Activated B cell treated with CpG ODN at 0.5 μM for 24 hours (primary cell): Measurements from ENCODE around the gene ELANE. TPM values are rescaled to one million over a fixed set of nuclear protein-coding genes. Genes with fewer than 3 reads are reported as not detected.

Experiments used
- ATAC-seq: fragments of 200-7000 bp; cut with Tn5 transposase; one replicate; pipeline ENCODE4 v1.10.0; 2021; ENCODE audit warnings: low read depth, mild to moderate bottlenecking, moderate library complexity
- CTCF ChIA-PET: fragments of 350-600 bp; sonication (Branson Sonifier 250); formaldehyde crosslinking; loops from one replicate; lab custom pipeline; 2021; ENCODE audit warnings: antibody characterized with exemption; lab: Charles Lee
- POLR2A ChIA-PET: fragments of 350-600 bp; sonication (Branson Sonifier 250); formaldehyde crosslinking; loops from one replicate; lab custom pipeline; 2021; ENCODE audit warnings: antibody characterized with exemption; lab: Charles Lee
- DNase-seq: peaks from one replicate; pipeline ENCODE4 v3.0.0; 2022
- H3K27ac Mint-ChIP-seq: one replicate; pipeline ENCODE4 v1.8.0; 2020; ENCODE audit warnings: mixed read lengths
- H3K27me3 Mint-ChIP-seq: one replicate; pipeline ENCODE4 v1.8.0; 2021; ENCODE audit warnings: mixed read lengths
- H3K36me3 Mint-ChIP-seq: one replicate; pipeline ENCODE4 v1.8.0; 2021; ENCODE audit warnings: low read depth, mixed read lengths
- H3K4me1 Mint-ChIP-seq: one replicate; pipeline ENCODE4 v1.8.0; 2021; ENCODE audit warnings: mixed read lengths
- H3K4me3 Mint-ChIP-seq: one replicate; pipeline ENCODE4 v1.8.0; 2020; ENCODE audit warnings: mild to moderate bottlenecking, mixed read lengths
- H3K9me3 Mint-ChIP-seq: one replicate; pipeline ENCODE4 v1.8.0; 2020; ENCODE audit warnings: mixed read lengths
- intact Hi-C: fragments of 100-400 bp; cut with micrococcal nuclease; formaldehyde crosslinking; loops from one replicate; pipeline ENCODE4 v1.15.1; 2024
- total RNA-seq: library from RNA; stranded (reverse); gene quantifications from 2 replicates; pipeline ENCODE4 v1.2.3, GENCODE V29; 2022
- TF ChIP-seq, protein P1 (sequence below): fragments of 200-600 bp; IDR thresholded peaks from one replicate; pipeline ENCODE4 v1.8.0; 2022; ENCODE audit warnings: antibody characterized with exemption, mild to moderate bottlenecking

Gene ELANE
- total RNA-seq, 1 donor from 2014 or later: not detected

DNA sequence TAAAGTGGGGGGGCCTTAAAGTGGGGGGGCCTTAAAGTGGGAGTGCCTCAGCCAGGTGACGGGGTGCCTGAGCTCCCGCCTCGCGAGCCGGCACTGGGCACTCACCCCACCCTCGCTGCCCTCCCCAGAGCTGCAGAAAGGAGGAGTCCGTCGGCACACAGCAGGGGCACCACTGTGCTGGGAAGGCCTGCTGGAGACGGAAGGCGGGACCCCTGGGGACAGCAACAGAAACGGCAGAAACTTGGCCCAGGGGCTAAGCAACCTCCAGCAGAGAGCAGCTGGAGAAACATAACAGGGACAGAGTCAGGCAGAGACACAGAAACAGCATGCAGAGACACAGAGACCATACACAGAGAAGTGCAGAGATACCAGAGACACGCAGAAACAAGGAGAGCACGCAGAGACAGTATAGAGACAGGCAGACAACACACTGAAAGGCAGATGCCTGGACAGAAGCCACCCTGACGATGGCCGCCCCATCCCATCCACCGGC, 15.2 kb downstream of the ELANE start:
- Mint-ChIP-seq H3K4me1 (peaks cover 18% of the 10 kb centered on the region), H3K27me3 (peaks cover 3% of the 10 kb centered on the region), H3K36me3 (peaks cover 31% of the 10 kb centered on the region), H3K9me3 (no peaks in the 10 kb centered on the region), H3K4me3 (no peak overlapping the region), H3K27ac (no peak overlapping the region)
- DNase-seq (no peak), ATAC-seq (no peak)
- TF ChIP-seq, protein P1, sequence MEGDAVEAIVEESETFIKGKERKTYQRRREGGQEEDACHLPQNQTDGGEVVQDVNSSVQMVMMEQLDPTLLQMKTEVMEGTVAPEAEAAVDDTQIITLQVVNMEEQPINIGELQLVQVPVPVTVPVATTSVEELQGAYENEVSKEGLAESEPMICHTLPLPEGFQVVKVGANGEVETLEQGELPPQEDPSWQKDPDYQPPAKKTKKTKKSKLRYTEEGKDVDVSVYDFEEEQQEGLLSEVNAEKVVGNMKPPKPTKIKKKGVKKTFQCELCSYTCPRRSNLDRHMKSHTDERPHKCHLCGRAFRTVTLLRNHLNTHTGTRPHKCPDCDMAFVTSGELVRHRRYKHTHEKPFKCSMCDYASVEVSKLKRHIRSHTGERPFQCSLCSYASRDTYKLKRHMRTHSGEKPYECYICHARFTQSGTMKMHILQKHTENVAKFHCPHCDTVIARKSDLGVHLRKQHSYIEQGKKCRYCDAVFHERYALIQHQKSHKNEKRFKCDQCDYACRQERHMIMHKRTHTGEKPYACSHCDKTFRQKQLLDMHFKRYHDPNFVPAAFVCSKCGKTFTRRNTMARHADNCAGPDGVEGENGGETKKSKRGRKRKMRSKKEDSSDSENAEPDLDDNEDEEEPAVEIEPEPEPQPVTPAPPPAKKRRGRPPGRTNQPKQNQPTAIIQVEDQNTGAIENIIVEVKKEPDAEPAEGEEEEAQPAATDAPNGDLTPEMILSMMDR: no peak
- ChIA-PET CTCF (no interaction called here), POLR2A (interaction anchor here (2.1 kb wide), 1 partner anchor 25 kb away, joined by 7 read pairs; the partner anchor contains the start of genes MED16 and RNU6-9)
- intact Hi-C loops: no loop called here

GRCh38 chr19:867855-868457, 15.9 kb downstream of the ELANE start:
- H3K27ac Mint-ChIP-seq: no peak overlapping the region
- no peaks in the 10 kb centered on the region for H3K9me3 Mint-ChIP-seq
- ATAC-seq: no peak
- H3K4me3 Mint-ChIP-seq: no peak overlapping the region
- peaks cover 17% of the 10 kb centered on the region for H3K4me1 Mint-ChIP-seq
- H3K36me3 Mint-ChIP-seq: peaks cover 34% of the 10 kb centered on the region
- ChIA-PET CTCF (no interaction called here), POLR2A (no interaction called here)
- no peaks in the 10 kb centered on the region for H3K27me3 Mint-ChIP-seq
- TF ChIP-seq, protein P1: no peak
- no peak for DNase-seq
- intact Hi-C loops: no loop called here

DNA sequence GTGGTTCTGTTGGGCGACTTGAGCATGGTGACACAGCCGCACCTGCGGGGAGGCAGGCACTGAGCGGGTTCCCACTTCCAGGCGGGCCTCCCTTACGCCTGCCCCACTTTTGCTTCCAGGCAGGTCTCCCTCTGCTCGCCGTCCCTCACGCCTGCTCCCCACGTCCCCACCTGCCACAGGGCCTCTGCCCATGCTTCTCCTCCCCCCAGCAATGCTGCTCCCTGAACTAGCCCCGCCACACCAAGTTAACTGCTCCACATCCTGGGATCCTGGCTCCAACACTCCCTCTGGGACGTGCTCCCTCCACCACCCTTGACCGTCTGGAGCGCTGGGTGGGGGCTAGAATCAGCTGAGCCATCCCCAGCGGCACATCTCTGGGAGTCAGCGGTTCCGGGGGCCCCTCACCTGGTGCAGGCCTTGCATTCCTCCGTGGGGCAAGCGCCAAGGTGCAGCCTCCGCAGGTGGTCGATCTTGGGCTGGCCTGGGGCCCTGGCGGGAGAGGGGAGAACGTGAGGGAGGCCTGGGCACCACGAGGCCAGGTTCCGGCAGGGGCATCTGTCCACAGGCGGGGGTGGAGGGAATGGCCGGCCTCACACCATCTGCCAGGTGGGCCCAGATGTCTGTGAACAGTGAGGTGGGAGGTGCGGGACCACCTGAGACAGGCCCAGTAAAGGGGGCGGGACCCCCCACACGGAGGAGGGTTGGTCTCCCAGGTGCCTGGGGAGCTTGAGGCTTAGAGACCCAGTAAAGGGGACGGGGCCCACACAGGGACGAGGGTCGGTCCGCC, 16.5 kb downstream of the ELANE start:
- DNase-seq: no peak
- intact Hi-C loops: no loop called here
- Mint-ChIP-seq H3K36me3 (peaks cover 36% of the 10 kb centered on the region), H3K9me3 (no peaks in the 10 kb centered on the region), H3K4me3 (no peak overlapping the region), H3K27me3 (no peaks in the 10 kb centered on the region), H3K4me1 (peaks cover 11% of the 10 kb centered on the region), H3K27ac (no peak overlapping the region)
- ChIA-PET POLR2A (no interaction called here), CTCF (no interaction called here)
- TF ChIP-seq, protein P1: no peak
- ATAC-seq: no peak

- Mint-ChIP-seq H3K27ac (no peak overlapping the region), H3K9me3 (no peaks in the 10 kb centered on the region), H3K36me3 (peaks cover 37% of the 10 kb centered on the region), H3K27me3 (no peaks in the 10 kb centered on the region), H3K4me3 (no peak overlapping the region), H3K4me1 (peaks cover 8% of the 10 kb centered on the region)
- TF ChIP-seq, protein P1: no peak
- ATAC-seq (no peak), DNase-seq (no peak)
- ChIA-PET POLR2A (interaction anchor here (0.6 kb wide), 1 partner anchor 36 kb away, joined by 3 read pairs; no protein-coding TSS in a partner anchor), CTCF (no interaction called here)
- intact Hi-C loops: no loop called here
Measured at GRCh38 chr19:869245-870177, 17.4 kb downstream of the ELANE start.
